ENCODE measurements around the gene SH3GL3.
A peak's percentile ranks its signal among the peaks of the same experiment; 100 is the strongest.

Gene SH3GL3

DNA sequence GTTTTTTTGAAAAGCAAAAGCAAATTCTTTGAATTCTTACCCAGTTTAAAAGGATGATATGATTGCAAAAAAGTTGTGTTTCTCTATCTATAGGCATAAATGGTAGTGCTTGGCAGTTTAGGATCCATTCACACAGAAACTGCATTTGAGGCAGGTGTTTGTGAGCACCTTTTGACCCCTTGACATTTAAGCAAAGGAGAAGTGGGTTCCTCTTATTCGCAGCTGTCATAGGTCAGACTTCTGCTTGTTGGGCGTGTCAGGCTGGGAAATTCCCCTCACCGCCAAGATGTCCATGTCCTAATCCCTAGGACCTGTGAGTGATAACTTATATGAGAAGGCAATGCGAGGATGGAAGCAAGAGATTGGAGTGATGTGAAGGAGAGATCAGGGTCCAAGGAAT, 67.4 kb downstream of the SH3GL3 start:
- DNase-seq, result no peak

DNA sequence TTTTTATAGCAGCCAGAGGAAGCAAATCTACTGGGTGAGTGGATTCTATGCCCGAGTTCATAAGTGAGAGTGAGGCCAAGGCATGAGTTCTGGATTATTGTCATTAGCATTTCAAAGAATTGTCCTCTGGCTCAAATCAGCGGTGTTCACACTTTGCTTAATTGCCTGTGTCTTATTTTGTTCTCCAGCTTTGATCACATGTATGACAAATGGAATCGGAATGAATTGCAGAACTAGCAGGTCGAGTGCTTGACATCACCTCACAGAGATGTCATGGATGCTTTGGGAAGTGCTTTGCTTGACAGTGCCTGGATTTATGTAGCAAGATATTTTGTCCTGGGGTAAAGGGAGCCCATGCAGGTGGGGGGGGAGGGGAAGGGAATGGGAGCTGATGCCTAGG, 68.0 kb downstream of the SH3GL3 start:
- DNase-seq, result no peak

DNA sequence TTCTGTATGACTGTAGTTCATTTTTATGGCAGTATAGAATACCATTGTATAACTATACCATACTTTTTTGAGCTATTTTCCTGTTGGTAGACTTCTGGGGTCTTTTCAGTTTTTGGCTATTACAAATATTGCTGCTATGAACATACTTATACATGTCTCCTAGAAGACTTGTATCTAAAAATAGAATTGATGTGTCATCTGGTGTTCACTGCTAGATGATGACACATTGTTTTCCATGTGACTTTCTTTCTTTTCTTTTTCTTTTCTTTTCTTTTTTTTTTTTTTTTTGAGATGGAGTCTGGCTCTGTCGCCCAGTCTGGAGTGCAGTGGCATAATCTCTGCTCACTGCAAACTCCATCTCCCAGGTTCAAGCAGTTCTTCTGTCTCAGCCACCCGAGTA, 69.8 kb downstream of the SH3GL3 start:
- DNase-seq, result no peak

DNA sequence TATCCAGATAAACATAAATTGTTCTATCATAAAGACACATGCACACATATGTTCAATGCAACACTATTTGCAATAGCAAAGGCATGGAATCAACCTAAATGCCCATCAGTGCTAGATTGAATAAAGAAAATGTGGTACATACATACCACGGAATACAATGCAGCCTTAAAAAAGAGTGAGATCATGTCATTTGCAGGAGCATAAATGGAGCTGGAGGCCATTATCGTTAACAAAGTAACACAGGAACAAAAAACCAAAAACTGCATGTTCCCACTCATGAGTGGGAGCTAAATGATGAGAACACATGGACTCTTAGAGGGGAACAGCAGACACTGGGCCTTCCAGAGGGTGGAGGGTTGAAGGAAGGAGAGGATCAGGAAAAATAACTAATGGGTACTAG, 79.2 kb downstream of the SH3GL3 start:
- DNase-seq, result no peak

DNA sequence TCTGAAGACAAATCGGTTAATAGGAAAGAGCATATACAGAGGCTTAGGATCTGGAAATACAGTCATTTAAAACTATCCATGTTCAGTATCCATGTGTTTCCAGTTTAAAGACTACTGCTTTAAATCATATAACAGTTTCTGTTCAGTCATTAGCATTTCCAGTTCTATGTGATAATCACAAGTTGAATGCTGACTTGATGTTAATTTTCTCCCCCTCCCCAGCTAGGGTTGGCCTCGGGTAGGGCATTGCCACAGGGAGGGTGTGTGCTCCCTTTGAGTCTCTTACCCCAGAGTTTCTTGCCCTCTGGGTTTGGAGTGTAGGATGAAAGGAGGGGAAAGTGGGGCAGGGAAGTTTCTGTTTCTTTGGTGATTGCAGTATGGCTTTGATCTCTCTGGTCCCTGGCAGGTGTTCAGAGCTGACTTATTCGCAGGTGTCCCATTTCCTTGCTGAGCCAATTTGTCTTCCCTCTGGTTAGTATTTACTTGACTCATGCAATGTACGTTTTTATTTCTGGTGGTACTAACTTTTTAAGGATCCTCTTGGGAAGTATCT, 86.3 kb downstream of the SH3GL3 start:
- DNase-seq, result no peak

DNA sequence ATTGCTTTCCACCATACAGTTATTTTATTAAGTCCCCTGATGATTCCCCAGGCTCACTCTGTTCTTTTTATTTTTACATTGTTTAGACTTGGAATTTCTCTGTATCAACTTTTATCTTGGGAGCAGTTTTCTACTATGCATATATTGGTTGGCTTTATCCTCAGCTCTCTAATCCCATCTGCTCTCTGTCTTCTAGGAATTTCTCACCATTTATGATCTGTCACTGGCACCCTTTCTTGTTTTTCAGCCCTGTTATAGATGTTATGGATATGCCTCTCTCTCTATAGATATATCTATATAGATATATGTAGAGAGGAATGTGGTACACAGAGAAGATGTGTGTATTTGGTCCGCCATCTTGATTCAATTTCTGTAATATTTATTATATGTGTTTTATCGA, 90.5 kb downstream of the SH3GL3 start:
- no peak for DNase-seq

DNA sequence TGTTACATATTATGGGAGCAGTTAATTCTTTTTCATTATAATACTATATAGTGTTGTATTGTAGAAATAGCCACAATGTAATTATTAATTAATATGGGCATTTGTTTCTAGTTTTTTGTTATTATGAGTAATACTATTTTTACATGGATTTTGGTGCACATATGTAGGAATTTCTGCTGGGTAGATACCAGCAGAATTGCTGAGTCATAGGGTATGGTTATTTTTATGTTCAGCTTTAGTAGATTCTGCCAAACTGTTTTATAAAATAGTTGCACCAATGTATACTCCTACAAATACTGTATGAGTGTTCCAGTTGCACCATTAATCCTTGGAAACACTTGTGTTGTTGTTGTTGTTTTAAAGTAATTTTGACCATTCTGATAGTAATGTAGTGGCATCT, 91.5 kb downstream of the SH3GL3 start:
- DNase-seq, result no peak

DNA sequence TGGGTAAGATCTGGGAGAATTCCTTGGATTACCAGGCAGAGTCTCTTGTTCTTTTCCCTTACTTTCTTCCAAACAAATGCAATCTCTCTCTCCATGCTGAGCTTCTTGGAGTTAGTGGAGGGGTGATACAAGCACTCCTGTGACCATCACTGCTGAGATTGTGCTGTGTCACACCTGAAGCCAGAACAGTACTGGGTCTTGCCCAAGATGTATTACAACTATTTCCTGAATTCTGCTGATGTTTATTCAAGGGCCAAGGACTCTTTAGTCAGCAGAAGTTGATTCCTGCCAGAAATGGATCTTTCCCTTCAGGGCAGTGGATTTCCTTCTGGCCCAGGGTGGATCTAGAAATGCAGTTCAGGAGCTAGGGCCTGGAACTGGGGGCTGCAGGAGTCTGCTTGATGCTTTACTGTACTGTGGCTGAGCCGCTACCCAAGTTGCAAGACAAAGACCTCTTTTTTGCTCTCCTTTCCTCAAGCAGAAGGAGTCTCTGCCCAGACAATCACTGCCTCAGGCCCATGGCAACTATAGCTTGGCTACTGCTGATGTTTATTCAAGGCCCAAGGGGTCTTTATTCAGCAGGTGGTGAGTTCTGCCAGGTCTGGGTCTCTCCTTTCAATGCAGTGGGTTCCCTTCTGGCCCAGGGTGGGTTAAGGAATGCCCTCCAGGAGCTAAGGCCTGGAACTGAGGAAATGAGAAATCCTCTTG, 98.8 kb downstream of the SH3GL3 start:
- DNase-seq, result no peak

DNA sequence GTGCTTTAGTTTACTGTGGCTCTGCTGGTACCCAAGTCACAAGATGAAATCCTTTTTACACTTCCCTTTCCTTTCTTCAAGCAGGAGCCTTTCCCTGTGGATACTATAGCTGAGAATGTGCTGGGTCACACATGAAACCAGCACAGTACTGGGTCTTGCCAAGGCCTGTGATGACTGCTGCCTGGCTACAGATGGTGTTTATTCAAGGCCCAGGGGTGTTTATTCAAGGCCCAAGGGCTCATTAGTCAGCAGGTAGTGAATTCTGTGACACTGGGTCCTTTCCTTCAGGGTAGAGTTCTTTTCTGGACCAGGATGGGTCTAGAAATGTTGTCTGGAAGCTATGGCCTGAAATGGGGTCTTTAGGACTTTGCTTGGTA, 99.4 kb downstream of the SH3GL3 start:
- DNase-seq, result no peak

DNA sequence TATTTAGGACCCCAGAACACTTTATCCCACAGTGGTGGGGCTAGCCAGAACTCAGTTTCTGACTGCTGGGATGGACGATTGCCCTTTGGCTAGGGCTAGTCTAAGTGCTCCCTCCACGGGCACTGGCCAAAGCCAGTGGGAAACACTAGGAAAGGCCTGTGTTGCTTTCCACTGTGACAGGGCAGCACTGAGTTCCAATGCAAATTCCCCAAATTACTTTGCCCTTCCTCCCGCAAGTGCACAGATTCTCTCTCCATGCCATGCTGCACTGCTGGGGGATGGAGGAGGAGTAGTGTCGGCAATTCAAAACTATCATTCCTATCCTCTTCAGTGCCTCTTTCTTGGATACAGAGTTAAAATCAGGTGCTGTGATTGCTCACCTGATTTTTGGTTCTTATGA, 100.0 kb downstream of the SH3GL3 start:
- DNase-seq, result no peak

DNA sequence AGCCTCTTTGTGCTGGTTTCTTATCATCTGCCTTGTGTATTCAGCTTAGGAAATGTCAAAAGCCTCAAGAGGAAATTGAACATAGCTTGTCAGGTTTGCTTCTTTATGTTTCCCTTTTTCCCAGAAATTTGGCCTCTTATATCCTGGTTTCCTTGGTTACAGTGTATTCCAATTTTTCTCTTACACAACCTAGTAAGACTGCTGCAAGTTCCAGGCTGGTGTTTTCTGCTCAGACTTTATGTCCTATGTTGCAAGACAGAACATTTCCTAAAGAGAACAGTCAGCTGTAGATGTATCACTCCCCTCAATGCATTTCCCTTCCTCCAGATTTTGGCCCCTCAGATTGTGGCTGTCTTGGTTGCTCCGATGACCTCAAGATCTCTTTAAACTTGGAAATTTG, 102.5 kb downstream of the SH3GL3 start:
- no peak for DNase-seq

DNA sequence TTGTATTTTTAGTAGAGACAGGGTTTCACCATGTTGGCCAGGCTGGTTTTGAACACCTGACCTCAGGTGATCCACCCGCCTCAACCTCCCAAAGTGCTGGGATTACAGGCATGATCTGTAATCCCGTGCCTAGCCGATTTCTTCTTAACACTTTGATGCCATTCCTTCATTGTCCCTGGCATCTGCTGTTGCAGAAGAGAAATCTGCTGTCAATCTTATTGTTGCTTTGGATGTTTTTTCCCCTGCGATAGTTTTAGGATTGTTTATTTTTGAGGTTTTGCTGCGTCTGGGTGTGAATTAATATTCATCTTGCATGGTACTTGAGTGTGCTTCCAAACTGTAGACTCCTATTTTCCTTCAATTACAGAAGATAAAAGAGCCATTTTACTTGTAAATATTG, 107.4 kb downstream of the SH3GL3 start:
- DNase-seq, result no peak

DNA sequence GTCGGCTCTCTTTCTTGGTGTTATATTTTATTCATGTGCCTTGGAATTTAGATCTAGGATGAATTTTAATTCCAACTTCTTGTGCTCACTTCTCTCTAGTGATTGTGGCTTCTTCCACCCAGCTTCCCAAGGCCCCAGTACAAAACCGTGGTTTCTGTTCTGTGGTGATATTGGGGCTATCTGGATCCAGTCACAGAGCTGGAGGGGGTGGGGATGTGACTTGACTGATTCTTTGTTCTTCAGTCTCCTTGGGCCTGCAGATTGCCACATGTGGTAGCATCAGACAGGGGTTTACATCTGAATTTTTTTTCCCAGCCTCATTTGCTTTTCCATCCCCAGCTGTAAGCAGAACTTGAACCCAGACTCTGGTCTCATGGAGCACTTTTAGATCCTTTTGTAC, 108.2 kb downstream of the SH3GL3 start:
- no peak for DNase-seq

DNA sequence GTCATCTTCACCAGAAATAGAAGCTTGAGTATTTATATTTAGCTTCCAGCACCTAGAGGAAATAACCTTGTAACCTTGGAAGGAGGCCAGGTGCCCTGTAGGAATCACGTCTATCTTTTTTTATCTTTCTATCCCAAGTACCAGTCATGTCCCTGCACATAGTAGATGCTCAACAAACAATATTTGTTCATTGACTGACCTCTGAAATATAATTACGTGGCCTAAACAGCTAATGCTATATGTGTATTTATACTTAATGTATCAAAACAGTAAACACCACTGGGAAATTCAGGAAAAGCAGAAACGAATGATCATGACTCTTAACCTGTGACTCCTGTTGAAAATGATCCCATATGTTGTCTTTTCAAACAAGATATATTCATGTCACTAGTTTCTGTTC, 108.9 kb downstream of the SH3GL3 start:
- no peak for DNase-seq

DNA sequence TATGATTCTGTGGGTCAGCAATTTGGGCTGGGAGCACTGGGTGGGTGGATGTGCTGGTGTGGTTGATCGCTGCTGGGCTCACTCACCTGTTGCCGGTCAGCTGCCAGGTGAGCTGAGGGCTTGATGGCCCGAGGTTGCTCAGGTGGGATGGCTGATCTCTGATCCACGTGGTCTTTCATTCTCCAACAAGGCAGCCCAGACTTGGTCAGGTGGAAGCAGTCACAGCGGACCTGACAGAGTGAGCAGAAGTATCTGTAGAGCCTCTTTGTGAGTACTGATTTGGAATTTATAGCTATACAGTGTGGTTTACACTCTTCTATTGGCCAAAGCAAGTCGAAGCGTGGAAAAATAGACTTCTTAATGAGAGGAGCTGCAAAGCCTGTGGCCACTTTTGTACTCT, 109.6 kb downstream of the SH3GL3 start:
- no peak for DNase-seq

DNA sequence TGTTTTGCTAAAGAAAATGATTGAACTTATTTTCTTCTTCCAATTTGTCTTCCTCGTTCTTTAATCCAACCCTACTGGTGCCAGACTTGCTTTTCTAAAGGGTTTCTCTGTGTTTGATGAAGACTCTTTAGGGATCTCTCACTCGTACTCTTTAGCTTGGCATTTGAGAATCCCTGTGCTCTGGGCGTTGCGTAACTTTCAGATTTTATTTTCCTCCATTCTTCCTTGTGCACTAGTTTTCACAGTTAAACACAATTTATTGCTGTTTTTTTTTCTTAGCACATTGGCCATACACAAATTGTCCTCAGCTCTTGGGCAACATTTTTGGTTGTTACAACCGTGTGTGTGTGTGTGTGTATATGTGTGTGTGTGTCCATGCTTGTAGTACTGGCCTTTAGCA, 111.0 kb downstream of the SH3GL3 start:
- no peak for DNase-seq

DNA sequence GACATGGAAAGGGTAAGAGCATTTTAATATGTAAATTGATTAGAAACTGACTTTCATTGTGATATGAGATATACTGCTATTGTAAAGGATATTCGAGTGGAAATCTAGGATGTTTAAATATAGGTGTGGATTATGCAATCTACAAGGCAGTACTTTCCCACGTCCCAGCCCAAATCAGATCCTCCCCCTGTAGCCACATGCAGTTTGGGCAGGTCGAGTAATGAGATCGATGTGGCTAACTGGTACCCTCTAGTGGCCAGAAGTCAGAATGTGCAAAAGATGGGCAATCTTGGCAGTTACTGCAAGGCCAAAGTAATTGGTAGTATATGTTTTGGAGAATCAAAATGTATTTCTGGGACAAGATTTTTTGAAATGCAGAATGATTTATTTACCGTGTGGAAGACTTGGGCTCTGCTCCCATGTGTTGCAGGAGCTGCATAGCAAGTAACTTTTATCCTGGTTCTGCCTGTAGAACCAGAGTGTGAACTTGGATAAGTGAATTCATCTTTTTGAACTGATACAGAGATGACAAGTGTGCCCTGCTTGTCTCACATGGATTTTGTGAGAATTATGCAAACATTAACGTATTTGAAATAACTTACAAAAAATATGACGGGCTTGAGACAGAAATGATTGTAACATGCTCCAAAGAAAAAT, 112.3 kb downstream of the SH3GL3 start:
- peak; percentile 46 for DNase-seq

DNA sequence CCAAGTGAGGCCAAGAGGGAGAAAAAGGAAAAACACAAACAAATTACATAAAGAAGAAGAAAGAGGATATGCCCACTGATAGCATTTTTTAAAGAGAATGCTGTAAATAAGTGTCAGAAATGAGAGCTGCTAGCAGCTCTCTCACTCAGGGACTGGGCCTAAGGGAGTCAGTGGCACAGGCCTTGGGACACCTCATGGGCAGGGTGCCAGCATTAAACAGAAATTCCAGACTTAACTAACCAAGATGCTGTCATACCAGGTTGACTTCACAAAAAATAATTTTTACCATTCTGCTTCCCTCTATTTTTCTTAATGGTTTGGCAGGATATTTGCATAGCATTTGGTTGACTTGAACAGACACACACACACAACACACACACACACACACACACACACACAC, 114.5 kb downstream of the SH3GL3 start:
- no peak for DNase-seq

DNA sequence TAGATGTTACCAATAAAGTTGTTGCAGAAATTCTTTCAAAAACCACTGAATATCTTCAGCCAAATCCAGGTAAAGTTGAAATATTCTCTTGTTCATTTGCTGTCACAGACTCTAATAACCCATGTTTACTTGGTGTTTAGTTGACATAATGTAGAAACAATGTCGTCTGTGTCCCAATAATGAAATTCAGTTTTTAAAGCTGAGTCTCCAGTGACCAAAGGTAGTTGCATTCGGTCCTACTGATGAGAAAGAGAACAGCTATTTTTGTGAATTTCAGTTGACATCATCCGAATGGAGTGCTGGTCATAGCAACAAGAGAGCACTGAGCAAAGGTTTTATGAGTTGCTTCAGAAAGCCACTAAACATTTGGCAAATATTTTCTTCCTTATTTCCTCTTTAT, 118.0 kb downstream of the SH3GL3 start:
- DNase-seq, result no peak

DNA sequence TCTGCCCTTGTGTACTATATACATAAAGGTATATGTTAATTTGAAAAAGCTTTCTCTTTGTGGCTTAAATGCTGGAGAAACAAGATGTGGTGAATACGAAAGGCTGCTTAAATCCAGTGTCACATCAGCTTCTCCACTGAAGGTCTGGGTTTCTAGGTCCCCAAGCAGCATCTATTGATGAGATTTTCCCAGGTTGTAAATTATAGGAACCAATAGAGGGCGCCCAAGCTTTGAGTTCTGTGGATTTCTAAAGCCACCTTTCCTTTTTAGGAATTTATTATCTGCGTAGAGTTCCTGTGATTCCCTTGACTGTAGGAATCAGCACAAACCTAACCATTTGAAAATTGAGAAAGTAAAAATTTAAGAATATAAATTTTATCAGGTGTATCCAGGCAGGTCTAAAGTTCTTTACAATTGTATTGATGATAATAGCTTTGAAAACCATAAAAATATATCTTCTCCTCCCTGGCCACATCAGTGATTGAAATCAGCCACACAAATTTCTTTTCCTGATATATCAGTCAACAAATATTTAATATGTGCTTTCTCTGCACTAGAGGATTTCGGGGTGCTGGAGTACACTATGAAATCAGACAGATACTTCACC, 118.5 kb downstream of the SH3GL3 start:
- DNase-seq, result no peak

DNA sequence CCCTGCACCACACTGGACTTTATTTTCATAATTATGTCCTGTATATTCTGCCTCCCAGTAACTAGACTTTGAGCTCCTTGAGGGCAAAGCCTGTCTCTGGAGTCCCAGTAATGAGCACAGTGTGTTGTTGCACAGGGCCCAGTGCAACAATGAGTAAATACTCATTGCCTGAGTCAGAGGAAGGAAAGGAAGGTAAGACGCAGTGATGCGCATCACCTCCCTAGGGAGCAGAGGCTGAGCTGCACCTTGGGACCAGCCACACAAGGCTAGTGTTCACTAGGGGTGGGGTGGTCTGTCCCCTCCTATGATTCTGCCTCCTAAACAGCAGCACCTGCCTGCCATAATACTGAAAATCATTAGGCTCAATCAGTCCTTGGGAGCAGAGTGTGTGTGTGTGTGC, 120.2 kb downstream of the SH3GL3 start:
- no peak for DNase-seq

DNA sequence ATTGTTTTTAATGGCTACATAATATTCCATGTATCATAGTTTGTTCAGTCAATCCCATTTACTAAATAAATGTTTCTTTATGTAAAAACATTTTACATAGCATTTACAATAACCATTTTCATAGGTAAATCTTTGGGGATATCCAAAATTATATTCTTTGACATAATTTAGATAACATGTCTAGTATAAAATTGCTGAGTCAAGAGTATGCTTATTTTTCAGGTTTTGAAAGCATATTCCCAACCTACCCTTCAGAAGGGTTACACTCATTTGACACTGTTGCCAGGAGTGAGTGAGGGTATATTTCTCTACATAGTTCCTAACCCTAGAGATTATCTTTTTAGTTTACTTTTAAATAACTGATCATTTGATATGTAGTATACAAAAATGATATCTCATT, 122.2 kb downstream of the SH3GL3 start:
- DNase-seq, result no peak

DNA sequence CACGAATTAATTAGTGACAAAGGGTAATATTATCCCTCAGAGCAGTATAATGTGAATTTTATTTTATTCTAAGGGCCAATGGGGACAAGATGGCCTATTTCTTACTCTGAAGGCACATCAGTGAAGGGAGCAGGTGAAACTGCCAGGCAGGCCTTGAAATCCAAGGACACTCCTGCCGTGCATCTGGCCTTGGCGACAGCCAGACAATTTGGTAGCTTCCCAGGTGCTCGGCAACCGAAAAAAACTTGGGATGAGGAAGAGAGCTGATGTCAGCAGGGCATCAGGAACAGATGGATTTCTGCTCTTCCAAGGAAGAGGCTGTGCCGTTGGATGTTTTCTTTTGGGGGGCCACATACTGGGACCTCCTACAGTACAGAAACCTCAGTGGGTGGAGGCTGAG, 123.6 kb downstream of the SH3GL3 start:
- DNase-seq, result no peak
